Uterus (tissue), 2 donors: Measurements from ENCODE around the gene TBCD.

Experiments used
- POLR2A ChIP-seq, 2 donors: fragments of 450-650 bp; IDR thresholded peaks; one replicate each; pipeline ENCODE4 v1.6.1; 2016; ENCODE audit warnings: antibody characterized with exemption in 2 of 2, mild to moderate bottlenecking in 1 of 2, moderate library complexity in 1 of 2
- TF ChIP-seq, protein P1 (sequence below), 4 experiments: fragments of 200-600 bp in 2 of 4; fragments of 450-650 bp in 2 of 4; sonication (generic) in 2 of 4; IDR thresholded peaks; one replicate each; pipeline ENCODE4 v1.5.1; 2016 to 2019; ENCODE audit warnings: antibody characterized with exemption in 4 of 4, mild to moderate bottlenecking in 2 of 4, moderate library complexity in 1 of 4

DNA sequence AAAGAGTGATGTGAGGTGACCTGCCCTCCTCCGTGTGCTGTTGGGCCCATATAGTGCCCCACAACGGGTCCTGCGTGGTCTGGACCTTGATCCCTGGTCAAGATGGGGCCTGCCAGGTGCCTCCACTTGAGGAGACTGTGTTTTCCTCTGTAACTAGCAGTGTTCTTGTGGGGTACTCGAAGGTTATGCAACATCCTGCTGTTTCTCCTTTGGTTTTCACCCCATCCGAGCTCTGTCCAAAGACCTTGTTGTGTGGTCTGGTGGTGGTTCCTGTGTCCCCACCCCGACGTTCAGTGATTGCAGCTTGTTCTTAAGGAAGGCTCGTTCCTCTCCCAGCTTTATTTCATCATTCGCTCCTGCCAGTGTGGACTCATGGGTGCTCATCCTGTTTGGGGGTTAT, 126.7 kb downstream of the TBCD start:
- TF ChIP-seq, protein P1, sequence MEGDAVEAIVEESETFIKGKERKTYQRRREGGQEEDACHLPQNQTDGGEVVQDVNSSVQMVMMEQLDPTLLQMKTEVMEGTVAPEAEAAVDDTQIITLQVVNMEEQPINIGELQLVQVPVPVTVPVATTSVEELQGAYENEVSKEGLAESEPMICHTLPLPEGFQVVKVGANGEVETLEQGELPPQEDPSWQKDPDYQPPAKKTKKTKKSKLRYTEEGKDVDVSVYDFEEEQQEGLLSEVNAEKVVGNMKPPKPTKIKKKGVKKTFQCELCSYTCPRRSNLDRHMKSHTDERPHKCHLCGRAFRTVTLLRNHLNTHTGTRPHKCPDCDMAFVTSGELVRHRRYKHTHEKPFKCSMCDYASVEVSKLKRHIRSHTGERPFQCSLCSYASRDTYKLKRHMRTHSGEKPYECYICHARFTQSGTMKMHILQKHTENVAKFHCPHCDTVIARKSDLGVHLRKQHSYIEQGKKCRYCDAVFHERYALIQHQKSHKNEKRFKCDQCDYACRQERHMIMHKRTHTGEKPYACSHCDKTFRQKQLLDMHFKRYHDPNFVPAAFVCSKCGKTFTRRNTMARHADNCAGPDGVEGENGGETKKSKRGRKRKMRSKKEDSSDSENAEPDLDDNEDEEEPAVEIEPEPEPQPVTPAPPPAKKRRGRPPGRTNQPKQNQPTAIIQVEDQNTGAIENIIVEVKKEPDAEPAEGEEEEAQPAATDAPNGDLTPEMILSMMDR (IDR thresholded peaks at IDR 0.05) = no peak
- no peak for TF ChIP-seq POLR2A (IDR thresholded peaks at IDR 0.05)
